ENCODE results near the gene ZXDC. TPM values are rescaled to one million over a fixed set of nuclear protein-coding genes. Genes with fewer than 3 reads are reported as not detected.

The ZXDC gene
- total RNA-seq, 6 experiments from 2014 or later = 11.7 to 14.2 (median 13.5) TPM

- TF ChIP-seq CTCF (IDR thresholded peaks at IDR 0.05) = no peak
- no peak for DNase-seq
- H3K27me3 Mint-ChIP-seq (ENCODE audit: insufficient read depth) = peaks cover 14% of the 10 kb centered on the region
- no peak overlapping the region for H3K4me3 Mint-ChIP-seq
- H3K4me1 Mint-ChIP-seq (ENCODE audit: low read depth) = peaks cover 8% of the 10 kb centered on the region; the same call in 1 of the 2 replicates
- H3K9me3 Mint-ChIP-seq = no peaks in the 10 kb centered on the region
- H3K36me3 Mint-ChIP-seq (ENCODE audit: low read depth) = no peaks in the 10 kb centered on the region
- H3K27ac Mint-ChIP-seq = no peak overlapping the region
Observed at GRCh38 chr3:126508564-126508964, 32.9 kb upstream of the ZXDC start.

- no peak for TF ChIP-seq CTCF (IDR thresholded peaks at IDR 0.05)
- H3K27me3 Mint-ChIP-seq (ENCODE audit: insufficient read depth) = peaks cover 14% of the 10 kb centered on the region
- DNase-seq = no peak
- H3K4me3 Mint-ChIP-seq = no peak overlapping the region
- H3K27ac Mint-ChIP-seq = no peak overlapping the region
- H3K9me3 Mint-ChIP-seq = no peaks in the 10 kb centered on the region
- no peaks in the 10 kb centered on the region for H3K36me3 Mint-ChIP-seq (ENCODE audit: low read depth)
- peaks cover 8% of the 10 kb centered on the region; the same call in 1 of the 2 replicates for H3K4me1 Mint-ChIP-seq (ENCODE audit: low read depth)
Observed at GRCh38 chr3:126507886-126508285, 32.2 kb upstream of the ZXDC start.

GRCh38 chr3:126503701-126504100 lies 28.0 kb upstream of the ZXDC start:
- Mint-ChIP-seq H3K27ac (no peak overlapping the region), H3K4me1 (ENCODE audit: low read depth) (peaks cover 7% of the 10 kb centered on the region; the same call in 1 of the 2 replicates), H3K36me3 (ENCODE audit: low read depth) (no peaks in the 10 kb centered on the region), H3K27me3 (ENCODE audit: insufficient read depth) (peaks cover 15% of the 10 kb centered on the region), H3K9me3 (no peaks in the 10 kb centered on the region), H3K4me3 (no peak overlapping the region)
- DNase-seq = no peak
- TF ChIP-seq CTCF (IDR thresholded peaks at IDR 0.05) = no peak

- Mint-ChIP-seq H3K4me3 (no peak overlapping the region), H3K4me1 (ENCODE audit: low read depth) (no peaks in the 10 kb centered on the region), H3K27ac (no peak overlapping the region), H3K9me3 (no peaks in the 10 kb centered on the region), H3K36me3 (ENCODE audit: low read depth) (no peaks in the 10 kb centered on the region), H3K27me3 (ENCODE audit: insufficient read depth) (peaks cover 17% of the 10 kb centered on the region)
- no peak for DNase-seq
- TF ChIP-seq CTCF (IDR thresholded peaks at IDR 0.05) = no peak
Observed at GRCh38 chr3:126502656-126503055, 27.0 kb upstream of the ZXDC start.

- no peak overlapping the region for H3K4me3 Mint-ChIP-seq
- no peaks in the 10 kb centered on the region for H3K36me3 Mint-ChIP-seq (ENCODE audit: low read depth)
- no peaks in the 10 kb centered on the region for H3K9me3 Mint-ChIP-seq
- no peak for TF ChIP-seq CTCF (IDR thresholded peaks at IDR 0.05)
- no peak overlapping the region for H3K27ac Mint-ChIP-seq
- H3K27me3 Mint-ChIP-seq (ENCODE audit: insufficient read depth) = peaks cover 17% of the 10 kb centered on the region
- H3K4me1 Mint-ChIP-seq (ENCODE audit: low read depth) = no peaks in the 10 kb centered on the region
- no peak for DNase-seq
Observed at GRCh38 chr3:126501736-126502135, 26.0 kb upstream of the ZXDC start.

GRCh38 chr3:126501054-126501453 lies 25.4 kb upstream of the ZXDC start:
- H3K36me3 Mint-ChIP-seq (ENCODE audit: low read depth) = no peaks in the 10 kb centered on the region

More at GRCh38 chr3:126501054-126501453, 25.4 kb upstream of the ZXDC start:
- H3K9me3 Mint-ChIP-seq = no peaks in the 10 kb centered on the region
- H3K27ac Mint-ChIP-seq = no peak overlapping the region
- H3K4me1 Mint-ChIP-seq (ENCODE audit: low read depth) = no peaks in the 10 kb centered on the region
- no peak for DNase-seq
- peaks cover 12% of the 10 kb centered on the region for H3K27me3 Mint-ChIP-seq (ENCODE audit: insufficient read depth)
- no peak for TF ChIP-seq CTCF (IDR thresholded peaks at IDR 0.05)
- H3K4me3 Mint-ChIP-seq = no peak overlapping the region
